Nephron (organoid): Measurements from ENCODE around the gene USP6NL.

Source experiments
- H3K27ac Mint-ChIP-seq, 3 experiments: 2 replicates each; pipeline ENCODE4 v1.8.0; 2020; ENCODE audit warnings: mixed read lengths in 3 of 3, mild to moderate bottlenecking in 2 of 3, moderate library complexity in 1 of 3
- H3K27me3 Mint-ChIP-seq: 2 replicates; pipeline ENCODE4 v1.8.0; 2021; ENCODE audit warnings: low read depth, mild to moderate bottlenecking, moderate library complexity, mixed read lengths
- H3K36me3 Mint-ChIP-seq: 2 replicates; pipeline ENCODE4 v1.8.0; 2020; ENCODE audit warnings: low read depth, mixed read lengths
- H3K4me1 Mint-ChIP-seq: 2 replicates; pipeline ENCODE4 v1.8.0; 2020; ENCODE audit warnings: mixed read lengths
- H3K4me3 Mint-ChIP-seq, 3 experiments: 2 replicates each; pipeline ENCODE4 v1.8.0; 2020; ENCODE audit warnings: mild to moderate bottlenecking in 3 of 3, mixed read lengths in 3 of 3, moderate library complexity in 2 of 3
- H3K9me3 Mint-ChIP-seq: 2 replicates; pipeline ENCODE4 v1.8.0; 2020; ENCODE audit warnings: mixed read lengths
- TF ChIP-seq, protein P1 (sequence below), 3 experiments: fragments of 200-600 bp; sonication (generic); IDR thresholded peaks; one replicate each; pipeline ENCODE4 v1.5.0; 2021; ENCODE audit warnings: antibody characterized with exemption in 3 of 3; ENCODE audit not compliant: unreplicated experiment in 3 of 3

The USP6NL gene

GRCh38 chr10:11513727-11514126 lies 97.7 kb downstream of the USP6NL start:
- Mint-ChIP-seq H3K27ac (no peak overlapping the region), H3K4me1 (peaks cover 5% of the 10 kb centered on the region), H3K9me3 (no peaks in the 10 kb centered on the region), H3K27me3 (no peaks in the 10 kb centered on the region), H3K36me3 (peaks cover 8% of the 10 kb centered on the region), H3K4me3 (no peak overlapping the region)
- TF ChIP-seq, protein P1, sequence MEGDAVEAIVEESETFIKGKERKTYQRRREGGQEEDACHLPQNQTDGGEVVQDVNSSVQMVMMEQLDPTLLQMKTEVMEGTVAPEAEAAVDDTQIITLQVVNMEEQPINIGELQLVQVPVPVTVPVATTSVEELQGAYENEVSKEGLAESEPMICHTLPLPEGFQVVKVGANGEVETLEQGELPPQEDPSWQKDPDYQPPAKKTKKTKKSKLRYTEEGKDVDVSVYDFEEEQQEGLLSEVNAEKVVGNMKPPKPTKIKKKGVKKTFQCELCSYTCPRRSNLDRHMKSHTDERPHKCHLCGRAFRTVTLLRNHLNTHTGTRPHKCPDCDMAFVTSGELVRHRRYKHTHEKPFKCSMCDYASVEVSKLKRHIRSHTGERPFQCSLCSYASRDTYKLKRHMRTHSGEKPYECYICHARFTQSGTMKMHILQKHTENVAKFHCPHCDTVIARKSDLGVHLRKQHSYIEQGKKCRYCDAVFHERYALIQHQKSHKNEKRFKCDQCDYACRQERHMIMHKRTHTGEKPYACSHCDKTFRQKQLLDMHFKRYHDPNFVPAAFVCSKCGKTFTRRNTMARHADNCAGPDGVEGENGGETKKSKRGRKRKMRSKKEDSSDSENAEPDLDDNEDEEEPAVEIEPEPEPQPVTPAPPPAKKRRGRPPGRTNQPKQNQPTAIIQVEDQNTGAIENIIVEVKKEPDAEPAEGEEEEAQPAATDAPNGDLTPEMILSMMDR (IDR thresholded peaks at IDR 0.05; ENCODE audit: unreplicated experiment in 3 of 3): no peak

DNA sequence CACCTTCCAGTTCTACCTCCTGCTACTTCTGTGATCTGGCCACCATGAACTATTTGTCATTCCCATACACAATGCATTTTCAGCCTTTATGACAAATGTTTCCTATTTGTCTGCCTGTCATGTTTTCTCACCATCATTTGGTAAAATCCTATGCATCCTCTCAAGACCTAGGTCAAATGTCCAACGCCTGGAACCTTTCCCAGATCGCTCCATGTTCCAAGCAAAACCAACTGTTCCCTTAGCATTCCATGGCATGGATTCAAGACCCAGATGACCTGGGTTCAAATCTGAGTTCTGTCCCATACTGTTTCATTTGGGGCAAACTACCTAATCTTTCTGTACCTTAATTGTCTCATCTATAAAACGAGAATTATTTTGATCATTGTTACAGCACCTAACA lies 98.9 kb downstream of the USP6NL start:
- Mint-ChIP-seq H3K27ac (no peak overlapping the region), H3K27me3 (no peaks in the 10 kb centered on the region), H3K9me3 (no peaks in the 10 kb centered on the region), H3K36me3 (peaks cover 16% of the 10 kb centered on the region), H3K4me3 (no peak overlapping the region), H3K4me1 (peaks cover 5% of the 10 kb centered on the region)
- TF ChIP-seq, protein P1 (IDR thresholded peaks at IDR 0.05; ENCODE audit: unreplicated experiment in 3 of 3): no peak

DNA sequence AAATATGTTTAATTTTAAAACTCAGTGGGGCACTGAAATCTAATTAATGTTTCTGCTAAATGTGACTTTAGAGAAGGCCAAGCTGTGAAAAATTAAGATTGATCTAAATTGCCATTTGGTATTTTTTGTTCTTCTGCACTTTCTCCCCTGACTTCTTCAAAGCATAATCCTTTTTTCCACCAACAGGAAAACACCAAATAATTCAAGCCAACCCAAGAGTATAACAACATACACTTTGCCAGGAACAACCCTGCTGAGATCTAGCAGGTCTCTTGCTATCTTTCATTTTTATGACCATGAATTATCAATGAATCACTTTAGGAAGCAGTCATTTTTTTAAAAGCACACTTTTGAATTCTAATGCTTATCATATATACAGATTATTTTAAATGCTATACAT lies 100.1 kb downstream of the USP6NL start:
- Mint-ChIP-seq H3K27me3 (no peaks in the 10 kb centered on the region), H3K36me3 (peaks cover 21% of the 10 kb centered on the region), H3K4me3 (no peak overlapping the region), H3K27ac (no peak overlapping the region), H3K9me3 (no peaks in the 10 kb centered on the region), H3K4me1 (peaks cover 5% of the 10 kb centered on the region)
- TF ChIP-seq, protein P1 (IDR thresholded peaks at IDR 0.05; ENCODE audit: unreplicated experiment in 3 of 3): no peak

- H3K4me1 Mint-ChIP-seq: peaks cover 5% of the 10 kb centered on the region
- no peak overlapping the region for H3K27ac Mint-ChIP-seq
- H3K4me3 Mint-ChIP-seq: no peak overlapping the region
- peaks cover 21% of the 10 kb centered on the region for H3K36me3 Mint-ChIP-seq
- H3K9me3 Mint-ChIP-seq: no peaks in the 10 kb centered on the region
- TF ChIP-seq, protein P1 (IDR thresholded peaks at IDR 0.05; ENCODE audit: unreplicated experiment in 3 of 3): no peak
- H3K27me3 Mint-ChIP-seq: no peaks in the 10 kb centered on the region
Measured at GRCh38 chr10:11510736-11511135, 100.7 kb downstream of the USP6NL start.

- Mint-ChIP-seq H3K27ac (peak overlapping the region in 1 of 3 experiments; percentile 38), H3K27me3 (no peaks in the 10 kb centered on the region), H3K9me3 (no peaks in the 10 kb centered on the region), H3K4me1 (peaks cover 5% of the 10 kb centered on the region), H3K36me3 (peaks cover 21% of the 10 kb centered on the region), H3K4me3 (no peak overlapping the region)
- TF ChIP-seq, protein P1 (IDR thresholded peaks at IDR 0.05; ENCODE audit: unreplicated experiment in 3 of 3): no peak
Measured at GRCh38 chr10:11510281-11510680, 101.2 kb downstream of the USP6NL start.

DNA sequence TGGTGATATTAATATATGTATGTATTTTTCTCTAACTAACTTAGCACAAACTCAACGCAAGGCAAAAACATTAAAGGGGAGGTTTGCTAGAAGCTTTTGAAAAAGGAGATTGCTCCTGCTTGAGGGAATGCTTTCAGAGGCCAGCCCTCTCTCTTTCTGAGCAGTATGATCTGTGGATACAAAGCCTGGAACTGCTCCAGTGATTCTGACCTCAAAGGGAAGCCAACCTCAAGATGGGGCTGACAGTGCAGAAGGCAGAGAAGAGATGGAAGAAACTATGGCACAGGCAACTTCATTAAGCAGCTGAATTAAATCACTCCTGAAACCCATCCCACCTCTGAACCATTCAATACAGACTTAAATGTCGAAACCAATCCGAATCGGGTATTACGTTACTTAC lies 102.4 kb downstream of the USP6NL start:
- peak overlapping the region in 2 of 3 experiments; percentile 44 to 72 for H3K27ac Mint-ChIP-seq
- H3K36me3 Mint-ChIP-seq: peaks cover 26% of the 10 kb centered on the region
- H3K4me3 Mint-ChIP-seq: no peak overlapping the region
- H3K27me3 Mint-ChIP-seq: no peaks in the 10 kb centered on the region
- TF ChIP-seq, protein P1 (IDR thresholded peaks at IDR 0.05; ENCODE audit: unreplicated experiment in 3 of 3): no peak
- peaks cover 5% of the 10 kb centered on the region for H3K4me1 Mint-ChIP-seq
- no peaks in the 10 kb centered on the region for H3K9me3 Mint-ChIP-seq
